ENCODE measurements around the gene CDC40. TPM values are rescaled to one million over a fixed set of nuclear protein-coding genes. Genes with fewer than 3 reads are reported as not detected.
A peak's percentile ranks its signal among the peaks of the same experiment; 100 is the strongest.

CDC40 gene
- total and polyA plus RNA-seq, 2 donors (not counting 1 experiment from before 2014, with no cell fraction given): 21.5 to 22.1 TPM

- no peak overlapping the region for H2AFZ ChIP-seq (ENCODE audit: low read length)
- peaks cover 9% of the 10 kb centered on the region for H3K4me1 ChIP-seq (ENCODE audit: control insufficient read depth, extremely low read depth, insufficient read depth, low read length)
- H3K9ac ChIP-seq (ENCODE audit: insufficient read depth, low read length): no peak overlapping the region
- peak in 1 of 2 donors; percentile 11 for DNase-seq (ENCODE audit: low read depth in 2 of 2)
- H3K79me2 ChIP-seq (ENCODE audit: control insufficient read depth, insufficient read depth, low read length): peaks cover 78% of the 10 kb centered on the region
- H3K4me3 ChIP-seq (replicated peaks in 1 of 4; ENCODE audit: control extremely low read depth in 1 of 4, insufficient read depth in 1 of 4, low read depth in 3 of 4, low read length in 4 of 4): peak overlapping the region in 3 of 4 experiments; percentile 5 to 97 (median 25)
- no peaks in the 10 kb centered on the region for H4K20me1 ChIP-seq (ENCODE audit: control insufficient read depth, extremely low read depth, insufficient read depth, low read length)
- TF ChIP-seq CTCF (conservative IDR thresholded peaks at IDR 0.05 in 1 of 2, IDR thresholded peaks at IDR 0.05 in 1 of 2; ENCODE audit: low read depth in 1 of 2, low read length in 2 of 2) (no peak), EZH2 (IDR thresholded peaks at IDR 0.05; ENCODE audit: low read length, missing control alignments) (no peak)
- no peaks in the 10 kb centered on the region for H3K9me3 ChIP-seq (ENCODE audit: control insufficient read depth, insufficient read depth, low read depth, low read length)
- no peak overlapping the region for H3K27ac ChIP-seq (ENCODE audit: insufficient read depth, low read length)
- no peaks in the 10 kb centered on the region for H3K36me3 ChIP-seq (ENCODE audit: control insufficient read depth, insufficient read depth, low read length)
- no peaks in the 10 kb centered on the region for H3K27me3 ChIP-seq (ENCODE audit: control insufficient read depth, insufficient read depth, low read length)
- peak overlapping the region; percentile 15 for H3K4me2 ChIP-seq (ENCODE audit: extremely low read depth, insufficient read depth, low read length)
Measured at GRCh38 chr6:110183292-110183885, 3.2 kb downstream of the CDC40 start.

- Histone ChIP-seq H3K4me1 (ENCODE audit: control insufficient read depth, extremely low read depth, insufficient read depth, low read length) (peaks cover 9% of the 10 kb centered on the region), H3K27ac (ENCODE audit: insufficient read depth, low read length) (no peak overlapping the region), H3K9ac (ENCODE audit: insufficient read depth, low read length) (no peak overlapping the region), H3K9me3 (ENCODE audit: control insufficient read depth, insufficient read depth, low read depth, low read length) (no peaks in the 10 kb centered on the region), H2AFZ (ENCODE audit: low read length) (no peak overlapping the region), H3K27me3 (ENCODE audit: control insufficient read depth, insufficient read depth, low read length) (no peaks in the 10 kb centered on the region), H3K79me2 (ENCODE audit: control insufficient read depth, insufficient read depth, low read length) (peaks cover 83% of the 10 kb centered on the region), H4K20me1 (ENCODE audit: control insufficient read depth, extremely low read depth, insufficient read depth, low read length) (no peaks in the 10 kb centered on the region), H3K4me3 (replicated peaks in 1 of 4; ENCODE audit: control extremely low read depth in 1 of 4, insufficient read depth in 1 of 4, low read depth in 3 of 4, low read length in 4 of 4) (no peak overlapping the region), H3K36me3 (ENCODE audit: control insufficient read depth, insufficient read depth, low read length) (no peaks in the 10 kb centered on the region), H3K4me2 (ENCODE audit: extremely low read depth, insufficient read depth, low read length) (peak overlapping the region; percentile 36)
- TF ChIP-seq CTCF (conservative IDR thresholded peaks at IDR 0.05 in 1 of 2, IDR thresholded peaks at IDR 0.05 in 1 of 2; ENCODE audit: low read depth in 1 of 2, low read length in 2 of 2) (no peak), EZH2 (IDR thresholded peaks at IDR 0.05; ENCODE audit: low read length, missing control alignments) (no peak)
- no peak for DNase-seq (ENCODE audit: low read depth in 2 of 2)
Measured at GRCh38 chr6:110185879-110186278, 5.7 kb downstream of the CDC40 start.

- H3K9ac ChIP-seq (ENCODE audit: insufficient read depth, low read length): no peak overlapping the region
- H3K79me2 ChIP-seq (ENCODE audit: control insufficient read depth, insufficient read depth, low read length): peaks cover 61% of the 10 kb centered on the region
- no peak overlapping the region for H3K4me3 ChIP-seq (replicated peaks in 1 of 4; ENCODE audit: control extremely low read depth in 1 of 4, insufficient read depth in 1 of 4, low read depth in 3 of 4, low read length in 4 of 4)
- no peak for TF ChIP-seq EZH2 (IDR thresholded peaks at IDR 0.05; ENCODE audit: low read length, missing control alignments)
- TF ChIP-seq CTCF (conservative IDR thresholded peaks at IDR 0.05 in 1 of 2, IDR thresholded peaks at IDR 0.05 in 1 of 2; ENCODE audit: low read depth in 1 of 2, low read length in 2 of 2): no peak
- H3K9me3 ChIP-seq (ENCODE audit: control insufficient read depth, insufficient read depth, low read depth, low read length): no peaks in the 10 kb centered on the region
- H2AFZ ChIP-seq (ENCODE audit: low read length): no peak overlapping the region
- H3K36me3 ChIP-seq (ENCODE audit: control insufficient read depth, insufficient read depth, low read length): no peaks in the 10 kb centered on the region
- H3K27me3 ChIP-seq (ENCODE audit: control insufficient read depth, insufficient read depth, low read length): no peaks in the 10 kb centered on the region
- no peaks in the 10 kb centered on the region for H3K4me1 ChIP-seq (ENCODE audit: control insufficient read depth, extremely low read depth, insufficient read depth, low read length)
- peak in 1 of 2 donors; percentile 47 for DNase-seq (ENCODE audit: low read depth in 2 of 2)
- H3K27ac ChIP-seq (ENCODE audit: insufficient read depth, low read length): no peak overlapping the region
- H3K4me2 ChIP-seq (ENCODE audit: extremely low read depth, insufficient read depth, low read length): no peak overlapping the region
- no peaks in the 10 kb centered on the region for H4K20me1 ChIP-seq (ENCODE audit: control insufficient read depth, extremely low read depth, insufficient read depth, low read length)
Measured at GRCh38 chr6:110188791-110189190, 8.6 kb downstream of the CDC40 start.

All from fibroblast of lung (primary cell).